ENCODE measurements around the gene NHP2. TPM values are rescaled to one million over a fixed set of nuclear protein-coding genes. Genes with fewer than 3 reads are reported as not detected.

Gene NHP2
- polyA plus RNA-seq, 3 donors, result 68.9 to 139 (median 108) TPM

DNA sequence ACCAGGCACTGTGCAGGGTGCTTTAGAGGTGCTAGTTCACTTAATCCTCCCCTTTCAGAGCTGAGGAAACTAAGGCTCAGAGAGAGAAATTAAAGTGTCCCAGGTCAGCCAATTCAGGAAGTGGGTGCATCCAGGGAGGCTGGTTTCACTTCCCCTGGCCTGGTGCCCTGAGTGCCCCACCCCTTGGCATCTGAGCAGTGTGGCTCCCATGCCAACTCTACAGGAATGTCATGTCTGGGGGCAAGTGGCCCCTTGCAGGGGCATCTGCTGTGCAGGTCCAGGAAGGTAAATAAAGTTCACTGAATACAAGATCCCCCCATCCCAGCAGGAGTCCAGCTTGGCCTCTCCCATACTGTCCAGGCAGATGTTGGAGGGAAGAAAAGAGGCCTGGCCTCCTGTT lies 44.7 kb downstream of the NHP2 start:
- peaks cover 44 to 73% (median 49%) of the 10 kb centered on the region in 3 donors for H3K27me3 Mint-ChIP-seq (ENCODE audit: low read depth in 3 of 3)
- intact Hi-C loops (cut with micrococcal nuclease), result no loop called here
- Histone ChIP-seq H3K9me3 (replicated peaks in 1 of 2; ENCODE audit: control insufficient read depth in 1 of 2, insufficient read depth in 1 of 2, low read length in 2 of 2) (peaks cover 3 to 10% of the 10 kb centered on the region in 2 donors), H2AFZ (ENCODE audit: insufficient read depth, low read depth, low read length, poor library complexity, severe bottlenecking) (no peak overlapping the region), H3K9ac (ENCODE audit: insufficient read depth, low read length, poor library complexity, severe bottlenecking) (no peak overlapping the region), H4K20me1 (ENCODE audit: insufficient read depth, low read length) (no peaks in the 10 kb centered on the region), H3K4me1 (ENCODE audit: control insufficient read depth in 1 of 2, insufficient read depth in 2 of 2, low read length in 2 of 2) (peaks cover 15 to 25% of the 10 kb centered on the region in 2 donors), H3K4me2 (replicated peaks; ENCODE audit: extremely low read depth, low read length, poor library complexity, severe bottlenecking) (no peak overlapping the region), H3K4me3 (replicated peaks in 1 of 3; ENCODE audit: low read depth in 2 of 3, low read length in 3 of 3) (no peak overlapping the region), H3K27me3 (ENCODE audit: control insufficient read depth in 2 of 2, insufficient read depth in 2 of 2, low read length in 2 of 2) (peaks cover 21 to 56% of the 10 kb centered on the region in 2 donors), H3K36me3 (replicated peaks in 1 of 2; ENCODE audit: control insufficient read depth in 1 of 2, insufficient read depth in 2 of 2, low read length in 2 of 2) (no peaks in the 10 kb centered on the region), H3K79me2 (ENCODE audit: insufficient read depth, low read length) (no peaks in the 10 kb centered on the region), H3K27ac (ENCODE audit: low read depth in 1 of 2, low read length in 2 of 2) (no peak overlapping the region)
- TF ChIP-seq, protein P1, sequence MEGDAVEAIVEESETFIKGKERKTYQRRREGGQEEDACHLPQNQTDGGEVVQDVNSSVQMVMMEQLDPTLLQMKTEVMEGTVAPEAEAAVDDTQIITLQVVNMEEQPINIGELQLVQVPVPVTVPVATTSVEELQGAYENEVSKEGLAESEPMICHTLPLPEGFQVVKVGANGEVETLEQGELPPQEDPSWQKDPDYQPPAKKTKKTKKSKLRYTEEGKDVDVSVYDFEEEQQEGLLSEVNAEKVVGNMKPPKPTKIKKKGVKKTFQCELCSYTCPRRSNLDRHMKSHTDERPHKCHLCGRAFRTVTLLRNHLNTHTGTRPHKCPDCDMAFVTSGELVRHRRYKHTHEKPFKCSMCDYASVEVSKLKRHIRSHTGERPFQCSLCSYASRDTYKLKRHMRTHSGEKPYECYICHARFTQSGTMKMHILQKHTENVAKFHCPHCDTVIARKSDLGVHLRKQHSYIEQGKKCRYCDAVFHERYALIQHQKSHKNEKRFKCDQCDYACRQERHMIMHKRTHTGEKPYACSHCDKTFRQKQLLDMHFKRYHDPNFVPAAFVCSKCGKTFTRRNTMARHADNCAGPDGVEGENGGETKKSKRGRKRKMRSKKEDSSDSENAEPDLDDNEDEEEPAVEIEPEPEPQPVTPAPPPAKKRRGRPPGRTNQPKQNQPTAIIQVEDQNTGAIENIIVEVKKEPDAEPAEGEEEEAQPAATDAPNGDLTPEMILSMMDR (IDR thresholded peaks at IDR 0.05), result no peak
- peak overlapping the region in 1 of 2 donors; percentile 21 for H3K4me3 Mint-ChIP-seq
- peaks cover 20% of the 10 kb centered on the region for H3K4me1 Mint-ChIP-seq
- no peak overlapping the region for H3K27ac Mint-ChIP-seq
- no peaks in the 10 kb centered on the region for H3K36me3 Mint-ChIP-seq
- peak; percentile 52 to 73 (median 69) for DNase-seq
- H3K9me3 Mint-ChIP-seq, result peaks cover 0 to 13% (median 8%) of the 10 kb centered on the region in 7 donors

DNA sequence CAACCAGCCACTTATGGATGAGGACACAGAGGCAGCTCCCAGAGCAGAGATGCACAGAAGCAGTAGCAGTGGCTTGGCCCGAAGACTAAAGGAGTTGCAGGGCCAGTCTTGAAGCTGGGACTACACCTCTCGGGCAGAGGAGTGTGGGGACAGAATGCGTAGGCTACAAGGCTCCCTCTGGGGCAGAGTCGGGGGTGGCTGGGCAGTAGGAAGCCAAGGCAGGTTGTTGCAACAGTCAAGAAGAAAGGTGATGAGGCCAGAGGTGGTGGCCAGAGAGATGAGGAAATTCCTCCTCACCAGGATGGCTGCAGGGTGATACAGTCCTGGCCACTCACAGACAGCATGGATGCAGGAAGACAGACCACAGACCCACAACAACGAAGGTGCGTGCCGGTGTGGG lies 45.2 kb downstream of the NHP2 start:
- H3K4me3 ChIP-seq (replicated peaks in 1 of 3; ENCODE audit: low read depth in 2 of 3, low read length in 3 of 3), result no peak overlapping the region
- intact Hi-C loops (cut with micrococcal nuclease), result no loop called here
- Mint-ChIP-seq H3K27ac (no peak overlapping the region), H3K4me3 (peak overlapping the region in 1 of 2 donors; percentile 69), H3K9me3 (peaks cover 0 to 13% (median 8%) of the 10 kb centered on the region in 7 donors), H3K27me3 (ENCODE audit: low read depth in 3 of 3) (peaks cover 44 to 71% (median 47%) of the 10 kb centered on the region in 3 donors), H3K4me1 (peaks cover 20% of the 10 kb centered on the region), H3K36me3 (no peaks in the 10 kb centered on the region)
- H3K9ac ChIP-seq (ENCODE audit: insufficient read depth, low read length, poor library complexity, severe bottlenecking), result no peak overlapping the region
- peaks cover 3 to 9% of the 10 kb centered on the region in 2 donors for H3K9me3 ChIP-seq (replicated peaks in 1 of 2; ENCODE audit: control insufficient read depth in 1 of 2, insufficient read depth in 1 of 2, low read length in 2 of 2)
- WGBS (ENCODE audit: insufficient coverage), result 76% methylated on average over 7 of the region's 7 CpGs
- H3K27ac ChIP-seq (ENCODE audit: low read depth in 1 of 2, low read length in 2 of 2), result no peak overlapping the region
- peaks cover 19 to 52% of the 10 kb centered on the region in 2 donors for H3K27me3 ChIP-seq (ENCODE audit: control insufficient read depth in 2 of 2, insufficient read depth in 2 of 2, low read length in 2 of 2)
- peaks cover 12 to 20% of the 10 kb centered on the region in 2 donors for H3K4me1 ChIP-seq (ENCODE audit: control insufficient read depth in 1 of 2, insufficient read depth in 2 of 2, low read length in 2 of 2)
- H3K36me3 ChIP-seq (replicated peaks in 1 of 2; ENCODE audit: control insufficient read depth in 1 of 2, insufficient read depth in 2 of 2, low read length in 2 of 2), result no peaks in the 10 kb centered on the region
- H3K4me2 ChIP-seq (replicated peaks; ENCODE audit: extremely low read depth, low read length, poor library complexity, severe bottlenecking), result no peak overlapping the region
- no peak for DNase-seq
- H3K79me2 ChIP-seq (ENCODE audit: insufficient read depth, low read length), result no peaks in the 10 kb centered on the region
- H2AFZ ChIP-seq (ENCODE audit: insufficient read depth, low read depth, low read length, poor library complexity, severe bottlenecking), result no peak overlapping the region
- no peaks in the 10 kb centered on the region for H4K20me1 ChIP-seq (ENCODE audit: insufficient read depth, low read length)
- TF ChIP-seq, protein P1 (IDR thresholded peaks at IDR 0.05), result no peak

All from CD14-positive monocyte (primary cell).